HepG2 (cell line): ENCODE data around the gene ARHGDIA. TPM values are rescaled to one million over a fixed set of nuclear protein-coding genes. Genes with fewer than 3 reads are reported as not detected.
A peak's percentile ranks its signal among the peaks of the same experiment; 100 is the strongest.

Source experiments
- ARID4A ChIP-seq: sonication (generic); formaldehyde crosslinking; IDR thresholded peaks from 2 replicates; pipeline ENCODE4 v1.5.0; 2020; ENCODE audit warnings: mild to moderate bottlenecking, missing genetic modification reagents, borderline replicate concordance
- ASH2L ChIP-seq: fragments of 300-600, 200-600 bp; sonication (generic); IDR thresholded peaks from 2 replicates; pipeline ENCODE4 v1.7.0; 2017; ENCODE audit warnings: low read depth, mild to moderate bottlenecking, moderate library complexity, mixed read lengths, low read length; ENCODE audit not compliant: insufficient read length
- ATF4 ChIP-seq, 2 experiments: fragments of 450-650 bp in 1 of 2; sonication (generic) in 1 of 2; formaldehyde crosslinking; IDR thresholded peaks; 2 replicates each; pipeline versions ENCODE4 v1.5.0 to v1.8.0; 2020 to 2022; ENCODE audit warnings: mild to moderate bottlenecking in 1 of 2, missing genetic modification reagents in 1 of 2
- FOSL2 ChIP-seq: sonication (generic); formaldehyde crosslinking; IDR thresholded peaks from 2 replicates; pipeline ENCODE4 v1.4.0; 2020; ENCODE audit warnings: missing genetic modification reagents
- HOXD1 ChIP-seq: sonication (generic); formaldehyde crosslinking; IDR thresholded peaks from 2 replicates; pipeline ENCODE4 v1.5.0; 2020; ENCODE audit warnings: missing genetic modification reagents
- MXD3 ChIP-seq: IDR thresholded peaks from 2 replicates; pipeline ENCODE4 v1.6.1; 2016; ENCODE audit warnings: mild to moderate bottlenecking, missing biosample characterization, missing genetic modification reagents
- NCOR1 ChIP-seq: fragments of 200-600 bp; sonication (generic); IDR thresholded peaks from 2 replicates; pipeline ENCODE4 v1.7.0; 2017; ENCODE audit warnings: antibody characterized with exemption, low read length, borderline replicate concordance
- POLR2AphosphoS5 ChIP-seq: IDR thresholded peaks from 2 replicates; pipeline ENCODE4 v1.6.1; 2012; ENCODE audit warnings: low read depth, low read length
- RBFOX2 ChIP-seq: fragments of 200-400 bp; formaldehyde crosslinking; IDR thresholded peaks from 2 replicates; pipeline ENCODE4 v1.6.1; 2017; ENCODE audit warnings: low read depth, mild to moderate bottlenecking, low read length
- SOX13 ChIP-seq, 3 experiments: fragments of 450-650 bp in 1 of 3; sonication (generic) in 1 of 3; formaldehyde crosslinking in 1 of 3; IDR thresholded peaks in 2 of 3; conservative IDR thresholded peaks in 1 of 3; 2 replicates each; pipeline versions ENCODE4 v1.5.0 to v1.6.1; 2016 to 2020; ENCODE audit warnings: antibody characterized with exemption in 1 of 3, mild to moderate bottlenecking in 1 of 3, missing compliant biosample characterization in 1 of 3, missing genetic modification reagents in 1 of 3, moderate library complexity in 1 of 3
- SOX5 ChIP-seq: IDR thresholded peaks from 2 replicates; pipeline ENCODE4 v1.6.1; 2016; ENCODE audit warnings: borderline replicate concordance
- STAG1 ChIP-seq: sonication (generic); formaldehyde crosslinking; IDR thresholded peaks from 2 replicates; pipeline ENCODE4 v1.4.0; 2020; ENCODE audit warnings: missing genetic modification reagents
- TGIF2 ChIP-seq: IDR thresholded peaks from 2 replicates; pipeline ENCODE4 v1.6.1; 2016; ENCODE audit warnings: control low read depth, missing compliant biosample characterization
- ZBTB26 ChIP-seq: IDR thresholded peaks from 2 replicates; pipeline ENCODE4 v1.6.1; 2016; ENCODE audit warnings: missing compliant biosample characterization, missing genetic modification reagents, borderline replicate concordance
- ZFP90 ChIP-seq: sonication (generic); formaldehyde crosslinking; IDR thresholded peaks from 2 replicates; pipeline ENCODE4 v1.8.0; 2022; ENCODE audit warnings: missing genetic modification reagents, mild to moderate bottlenecking, inconsistent platforms, borderline replicate concordance
- ZNF430 ChIP-seq: sonication (generic); formaldehyde crosslinking; IDR thresholded peaks from 2 replicates; pipeline ENCODE4 v1.9.0; 2021; ENCODE audit warnings: mild to moderate bottlenecking, missing genetic modification reagents
- ZNF451 ChIP-seq: sonication (generic); formaldehyde crosslinking; IDR thresholded peaks from 2 replicates; pipeline ENCODE4 v1.5.0; 2020; ENCODE audit warnings: mild to moderate bottlenecking, missing genetic modification reagents
- ZNF788 ChIP-seq: sonication (generic); formaldehyde crosslinking; IDR thresholded peaks from 2 replicates; pipeline ENCODE4 v1.5.0; 2020; ENCODE audit warnings: mild to moderate bottlenecking, missing genetic modification reagents, borderline replicate concordance
- polyA plus RNA-seq, 8 experiments: library from polyadenylated mRNA; depleted of rRNA in 3 of 8; stranded (reverse) in 7 of 8; unstranded in 1 of 8; fragments of >200 nt; fragmentation: Illumina TruSeq in 4 of 8; extraction: Trizol in 4 of 8; gene quantifications; 2 replicates each; pipeline versions ENCODE4 v1.2.1 to v1.2.3, GENCODE V29; 2011 to 2016; ENCODE audit warnings: low read depth in 4 of 8, missing spikeins in 1 of 8, mixed read lengths in 1 of 8; ENCODE audit not compliant: insufficient read depth in 1 of 8
- total RNA-seq, 5 experiments: library from RNA; depleted of rRNA; stranded (reverse); fragments of >200 nt; fragmentation: Illumina TruSeq; extraction: Trizol; gene quantifications; 2 replicates each; pipeline ENCODE4 v1.2.3, GENCODE V29; 2016; ENCODE audit warnings: low read depth in 1 of 5
- TF ChIP-seq, protein P1 (sequence below): sonication (generic); formaldehyde crosslinking; IDR thresholded peaks from 2 replicates; pipeline ENCODE4 v1.4.0; 2020; ENCODE audit warnings: missing genetic modification reagents; ENCODE audit errors: not compliant biosample characterization

The ARHGDIA gene
- total and polyA plus RNA-seq, 2 of the 13 experiments (the other 11 are each of a cell fraction or from before 2014, with no cell fraction given) = 40.0 to 64.0 TPM

- TF ChIP-seq ZFP90 (no peak), NCOR1 (no peak), POLR2AphosphoS5 (peak; percentile 97), TGIF2 (CRISPR knock-in tag) (peak; percentile 59; the same call in 1 of the 2 replicates), FOSL2 (CRISPR knock-in tag) (no peak), HOXD1 (CRISPR knock-in tag) (0 out of 2 replicates have a peak, but pooled peaks have one; percentile 27), ZBTB26 (no peak), STAG1 (CRISPR knock-in tag) (peak; percentile 23; the same call in 1 of the 2 replicates), ATF4 (CRISPR knock-in tag; IDR thresholded peaks at IDR 0.05) (no peak), ZNF430 (CRISPR knock-in tag) (0 out of 2 replicates have a peak, but pooled peaks have one; percentile 22), MXD3 (CRISPR knock-in tag) (peak; percentile 22), SOX5 (no peak), ZNF788 (CRISPR knock-in tag) (peak; percentile 27; the same call in 1 of the 2 replicates), ZNF451 (CRISPR knock-in tag) (0 out of 2 replicates have a peak, but pooled peaks have one; percentile 57), ASH2L (peak; percentile 9), RBFOX2 (peak; percentile 78), SOX13 (IDR thresholded peaks at IDR 0.05) (no peak), SOX13 (CRISPR knock-in tag; conservative IDR thresholded peaks at IDR 0.05 in 1 of 2, IDR thresholded peaks at IDR 0.05 in 1 of 2) (peak in 1 of 2 experiments; percentile 27; a peak in 1 of 4 replicates), ARID4A (peak; percentile 29)
- TF ChIP-seq, protein P1, sequence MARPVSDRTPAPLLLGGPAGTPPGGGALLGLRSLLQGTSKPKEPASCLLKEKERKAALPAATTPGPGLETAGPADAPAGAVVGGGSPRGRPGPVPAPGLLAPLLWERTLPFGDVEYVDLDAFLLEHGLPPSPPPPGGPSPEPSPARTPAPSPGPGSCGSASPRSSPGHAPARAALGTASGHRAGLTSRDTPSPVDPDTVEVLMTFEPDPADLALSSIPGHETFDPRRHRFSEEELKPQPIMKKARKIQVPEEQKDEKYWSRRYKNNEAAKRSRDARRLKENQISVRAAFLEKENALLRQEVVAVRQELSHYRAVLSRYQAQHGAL (CRISPR knock-in tag) = peak; percentile 26
Observed at GRCh38 chr17:81859906-81860755, 11.0 kb downstream of the ARHGDIA start, which contains the start of gene P4HB (continued).
